SK-N-SH (cell line): ENCODE results near the gene MRPS17.

Experiments
- EZH2phosphoT487 ChIP-seq: fragments of 200-600 bp; sonication (generic); IDR thresholded peaks from 2 replicates; pipeline ENCODE4 v1.6.1; 2017; ENCODE audit warnings: low read depth, mixed run types, mild to moderate bottlenecking, antibody characterized with exemption, moderate library complexity, borderline replicate concordance
- FOSL2 ChIP-seq: IDR thresholded peaks from 2 replicates; pipeline ENCODE4 v1.4.0; 2012; ENCODE audit warnings: low read depth, mild to moderate bottlenecking, moderate library complexity, borderline replicate concordance
- RAD21 ChIP-seq: IDR thresholded peaks from 2 replicates; pipeline ENCODE4 v1.6.1; 2012; ENCODE audit warnings: mild to moderate bottlenecking, low read length
- SIN3A ChIP-seq: IDR thresholded peaks from 2 replicates; pipeline ENCODE4 v1.6.1; 2012; ENCODE audit warnings: low read depth, mild to moderate bottlenecking, low read length, moderate library complexity, borderline replicate concordance
- TAF1 ChIP-seq: IDR thresholded peaks from 2 replicates; pipeline ENCODE4 v1.6.1; 2012; ENCODE audit warnings: low read depth, mild to moderate bottlenecking, low read length, moderate library complexity, borderline replicate concordance
- TF ChIP-seq, protein P1 (sequence below): fragments of 200-600 bp; sonication (generic); IDR thresholded peaks from 2 replicates; pipeline ENCODE4 v1.6.1; 2017; ENCODE audit warnings: antibody characterized with exemption, mild to moderate bottlenecking, moderate library complexity
- TF ChIP-seq, protein P2 (sequence below): fragments of 150-350 bp; IDR thresholded peaks from 2 replicates; pipeline ENCODE4 v1.6.1; 2016; ENCODE audit warnings: mild to moderate bottlenecking, low read depth, low read length
- TF ChIP-seq, protein P3 (sequence below): IDR thresholded peaks from 2 replicates; pipeline ENCODE4 v1.4.0; 2012; ENCODE audit warnings: low read depth, borderline replicate concordance

DNA sequence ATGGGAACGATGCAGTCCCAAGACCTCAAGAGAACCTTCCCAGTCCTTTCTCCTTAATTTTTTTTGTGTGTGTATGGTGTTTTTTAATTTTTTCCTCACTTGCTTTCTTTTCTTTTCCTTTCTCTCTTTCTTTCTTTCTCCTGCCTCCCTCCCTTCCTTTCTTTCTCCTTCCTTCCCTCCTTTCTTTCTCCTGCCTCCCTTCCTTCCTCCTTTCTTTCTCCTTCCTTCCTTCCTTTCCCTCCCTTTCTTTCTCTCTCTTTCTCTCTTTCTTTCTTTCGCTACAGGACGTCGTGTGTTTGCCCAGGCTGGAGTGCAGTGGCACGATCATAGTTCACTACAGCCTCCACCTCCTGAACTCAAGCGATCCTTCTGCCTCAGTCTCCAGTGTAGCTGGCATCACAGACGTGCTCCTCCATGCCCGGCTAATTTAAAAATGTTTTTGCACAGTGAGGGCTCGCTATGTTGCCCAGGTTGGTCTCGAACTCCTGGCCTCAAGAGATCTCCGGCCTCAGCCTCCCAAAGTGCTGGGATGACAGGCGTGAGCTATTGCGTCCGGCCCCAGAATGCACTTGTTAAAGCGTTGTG lies 12.0 kb downstream of the MRPS17 start:
- no peak for TF ChIP-seq EZH2phosphoT487
- TF ChIP-seq FOSL2: no peak
- TF ChIP-seq, protein P1, sequence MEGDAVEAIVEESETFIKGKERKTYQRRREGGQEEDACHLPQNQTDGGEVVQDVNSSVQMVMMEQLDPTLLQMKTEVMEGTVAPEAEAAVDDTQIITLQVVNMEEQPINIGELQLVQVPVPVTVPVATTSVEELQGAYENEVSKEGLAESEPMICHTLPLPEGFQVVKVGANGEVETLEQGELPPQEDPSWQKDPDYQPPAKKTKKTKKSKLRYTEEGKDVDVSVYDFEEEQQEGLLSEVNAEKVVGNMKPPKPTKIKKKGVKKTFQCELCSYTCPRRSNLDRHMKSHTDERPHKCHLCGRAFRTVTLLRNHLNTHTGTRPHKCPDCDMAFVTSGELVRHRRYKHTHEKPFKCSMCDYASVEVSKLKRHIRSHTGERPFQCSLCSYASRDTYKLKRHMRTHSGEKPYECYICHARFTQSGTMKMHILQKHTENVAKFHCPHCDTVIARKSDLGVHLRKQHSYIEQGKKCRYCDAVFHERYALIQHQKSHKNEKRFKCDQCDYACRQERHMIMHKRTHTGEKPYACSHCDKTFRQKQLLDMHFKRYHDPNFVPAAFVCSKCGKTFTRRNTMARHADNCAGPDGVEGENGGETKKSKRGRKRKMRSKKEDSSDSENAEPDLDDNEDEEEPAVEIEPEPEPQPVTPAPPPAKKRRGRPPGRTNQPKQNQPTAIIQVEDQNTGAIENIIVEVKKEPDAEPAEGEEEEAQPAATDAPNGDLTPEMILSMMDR: no peak
- no peak for TF ChIP-seq TAF1
- no peak for TF ChIP-seq RAD21
- TF ChIP-seq, protein P2, sequence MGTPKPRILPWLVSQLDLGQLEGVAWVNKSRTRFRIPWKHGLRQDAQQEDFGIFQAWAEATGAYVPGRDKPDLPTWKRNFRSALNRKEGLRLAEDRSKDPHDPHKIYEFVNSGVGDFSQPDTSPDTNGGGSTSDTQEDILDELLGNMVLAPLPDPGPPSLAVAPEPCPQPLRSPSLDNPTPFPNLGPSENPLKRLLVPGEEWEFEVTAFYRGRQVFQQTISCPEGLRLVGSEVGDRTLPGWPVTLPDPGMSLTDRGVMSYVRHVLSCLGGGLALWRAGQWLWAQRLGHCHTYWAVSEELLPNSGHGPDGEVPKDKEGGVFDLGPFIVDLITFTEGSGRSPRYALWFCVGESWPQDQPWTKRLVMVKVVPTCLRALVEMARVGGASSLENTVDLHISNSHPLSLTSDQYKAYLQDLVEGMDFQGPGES: no peak
- TF ChIP-seq SIN3A: no peak
- TF ChIP-seq, protein P3, sequence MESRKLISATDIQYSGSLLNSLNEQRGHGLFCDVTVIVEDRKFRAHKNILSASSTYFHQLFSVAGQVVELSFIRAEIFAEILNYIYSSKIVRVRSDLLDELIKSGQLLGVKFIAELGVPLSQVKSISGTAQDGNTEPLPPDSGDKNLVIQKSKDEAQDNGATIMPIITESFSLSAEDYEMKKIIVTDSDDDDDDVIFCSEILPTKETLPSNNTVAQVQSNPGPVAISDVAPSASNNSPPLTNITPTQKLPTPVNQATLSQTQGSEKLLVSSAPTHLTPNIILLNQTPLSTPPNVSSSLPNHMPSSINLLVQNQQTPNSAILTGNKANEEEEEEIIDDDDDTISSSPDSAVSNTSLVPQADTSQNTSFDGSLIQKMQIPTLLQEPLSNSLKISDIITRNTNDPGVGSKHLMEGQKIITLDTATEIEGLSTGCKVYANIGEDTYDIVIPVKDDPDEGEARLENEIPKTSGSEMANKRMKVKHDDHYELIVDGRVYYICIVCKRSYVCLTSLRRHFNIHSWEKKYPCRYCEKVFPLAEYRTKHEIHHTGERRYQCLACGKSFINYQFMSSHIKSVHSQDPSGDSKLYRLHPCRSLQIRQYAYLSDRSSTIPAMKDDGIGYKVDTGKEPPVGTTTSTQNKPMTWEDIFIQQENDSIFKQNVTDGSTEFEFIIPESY: no peak
